K562 (cell line): ENCODE measurements around the gene ORMDL2. TPM values are rescaled to one million over a fixed set of nuclear protein-coding genes. Genes with fewer than 3 reads are reported as not detected.

Experiments used
- ATAC-seq: fragments of 200-7000 bp; cut with Tn5 transposase; 3 replicates; pipeline ENCODE4 v1.9.1; 2020; ENCODE audit warnings: moderate library complexity
- BruUV-seq: library from RNA; stranded (reverse); fragments of 400-500 nt; replicated peaks from 2 replicates; lab custom pipeline; 2021; lab: Mats Ljungman, UMichigan
- CTCF ChIA-PET: fragments of 300-600 bp; formaldehyde crosslinking; extraction: SDS; loops from one replicate; lab custom pipeline; 2021; ENCODE audit warnings: low intra/inter-chr PET ratio; lab: Yijun Ruan, JAX
- POLR2A ChIA-PET: fragments of 300-600, 350-650 bp; sonication (Branson Sonifier 250); formaldehyde crosslinking; extraction: SDS; loops from one replicate; lab custom pipeline; 2021; ENCODE audit warnings: antibody characterized with exemption, inconsistent platforms; lab: Yijun Ruan, JAX
- DNase-seq, 4 experiments: peaks; one replicate each; pipeline versions ENCODE4 v3.0.0 to v3.0.0-alpha.2; 2011 to 2018; ENCODE audit warnings: low spot score in 3 of 4, mixed read lengths in 3 of 4; ENCODE audit errors: extremely low read depth in 1 of 4
- FAIRE-seq: peaks from 2 replicates; lab custom pipeline; 2011; peaks lifted over from hg19 to GRCh38; lab: Jason Lieb, UNC
- H2AFZ ChIP-seq: 2 replicates; pipeline ENCODE4 v1.6.0; 2011; ENCODE audit warnings: low read depth, low read length, control low read depth, inconsistent platforms
- H3K27ac ChIP-seq: fragments of 200-600 bp; 3 replicates; pipeline ENCODE4 v1.8.0; 2011; ENCODE audit warnings: low read depth, mild to moderate bottlenecking, control low read depth, inconsistent platforms, low read length, moderate library complexity, mixed read lengths; ENCODE audit errors: extremely low read depth
- H3K27me3 ChIP-seq, 2 experiments: fragments of 300-600 bp in 1 of 2; 2 replicates in 1 of 2; 3 replicates in 1 of 2; pipeline versions ENCODE4 v1.6.0 to v1.8.0; 2011; ENCODE audit warnings: inconsistent platforms in 2 of 2, low read length in 2 of 2, mild to moderate bottlenecking in 1 of 2, mixed read lengths in 1 of 2, moderate library complexity in 1 of 2; ENCODE audit not compliant: control insufficient read depth in 2 of 2, insufficient read depth in 2 of 2
- H3K36me3 ChIP-seq: fragments of 300-600 bp; 3 replicates; pipeline ENCODE4 v1.8.0; 2011; ENCODE audit warnings: mild to moderate bottlenecking, low read length, inconsistent platforms; ENCODE audit not compliant: control insufficient read depth, insufficient read depth
- H3K4me1 ChIP-seq, 2 experiments: fragments of 200-600 bp in 1 of 2; replicated peaks in 1 of 2; 2 replicates in 1 of 2; 3 replicates in 1 of 2; pipeline versions ENCODE4 v1.5.1 to v1.8.0; 2011; ENCODE audit warnings: inconsistent platforms in 2 of 2, low read length in 2 of 2, mild to moderate bottlenecking in 1 of 2, mixed read lengths in 1 of 2, moderate library complexity in 1 of 2; ENCODE audit not compliant: control insufficient read depth in 2 of 2, insufficient read depth in 2 of 2
- H3K4me2 ChIP-seq: 2 replicates; pipeline ENCODE4 v1.6.1; 2011; ENCODE audit warnings: low read length, control low read depth, inconsistent platforms, mixed read lengths; ENCODE audit not compliant: insufficient read depth
- H3K4me3 ChIP-seq: fragments of 200-600 bp; sonication (generic), shearing (Covaris generic); 2 replicates; pipeline ENCODE4 v1.5.1; 2016; ENCODE audit warnings: control low read depth, inconsistent platforms
- H3K79me2 ChIP-seq: fragments of 200-600 bp; 3 replicates; pipeline ENCODE4 v1.8.0; 2011; ENCODE audit warnings: low read length, inconsistent platforms; ENCODE audit not compliant: control insufficient read depth, insufficient read depth
- H3K9ac ChIP-seq, 2 experiments: 2 replicates each; pipeline versions ENCODE4 v1.6.0 to v1.6.1; 2011; ENCODE audit warnings: low read depth in 2 of 2, low read length in 2 of 2, control low read depth in 1 of 2, inconsistent platforms in 1 of 2, mild to moderate bottlenecking in 1 of 2, mixed read lengths in 1 of 2; ENCODE audit not compliant: insufficient read depth in 1 of 2
- H3K9me1 ChIP-seq: one replicate; pipeline ENCODE4 v1.6.0; 2011; ENCODE audit warnings: inconsistent platforms, mild to moderate bottlenecking, low read length, moderate library complexity; ENCODE audit not compliant: control insufficient read depth, insufficient read depth
- H3K9me3 ChIP-seq: replicated peaks from 2 replicates; pipeline ENCODE4 v1.5.1; 2011; ENCODE audit warnings: low read depth, low read length, inconsistent platforms; ENCODE audit not compliant: control insufficient read depth, insufficient read depth
- H4K20me1 ChIP-seq: replicated peaks from 2 replicates; pipeline ENCODE4 v1.6.1; 2011; ENCODE audit warnings: low read length, inconsistent platforms, mixed read lengths; ENCODE audit not compliant: control insufficient read depth, insufficient read depth
- ATF7 ChIP-seq: fragments of 450-650 bp; IDR thresholded peaks from 2 replicates; pipeline ENCODE4 v1.7.1; 2014; ENCODE audit warnings: mild to moderate bottlenecking, moderate library complexity
- CBX3 ChIP-seq, 2 experiments: IDR thresholded peaks; 1 replicate in 1 of 2; 2 replicates in 1 of 2; pipeline ENCODE4 v1.6.1; 2012; ENCODE audit warnings: inconsistent platforms in 2 of 2, low read length in 2 of 2, borderline replicate concordance in 1 of 2, control low read depth in 1 of 2
- CBX8 ChIP-seq: fragments of 200-600 bp; sonication (generic); IDR thresholded peaks from 2 replicates; pipeline ENCODE4 v1.6.1; 2012; ENCODE audit warnings: borderline replicate concordance, mixed run types, low read depth, mild to moderate bottlenecking, moderate library complexity, mixed read lengths, low read length, control low read depth, inconsistent platforms; ENCODE audit not compliant: poor library complexity, severe bottlenecking; ENCODE audit errors: extremely low read depth
- KLF10 ChIP-seq: fragments of 250-450 bp; sonication (Bioruptor Pico); IDR thresholded peaks from 2 replicates; pipeline ENCODE4 v1.6.1; 2021; ENCODE audit warnings: matching md5 sums
- PRMT5 ChIP-seq: sonication (generic); formaldehyde crosslinking; IDR thresholded peaks from 2 replicates; pipeline ENCODE4 v1.5.0; 2020; ENCODE audit warnings: missing genetic modification reagents
- RCOR1 ChIP-seq, 2 experiments: IDR thresholded peaks; 2 replicates each; pipeline ENCODE4 v1.6.1; 2012; ENCODE audit warnings: low read depth in 2 of 2, low read length in 2 of 2, borderline replicate concordance in 1 of 2, improper control_type of control experiment in 1 of 2
- SAFB ChIP-seq: fragments of 200-400 bp; formaldehyde crosslinking; IDR thresholded peaks from 2 replicates; pipeline ENCODE4 v1.6.1; 2017; ENCODE audit warnings: low read depth, low read length, borderline replicate concordance
- SMARCE1 ChIP-seq: fragments of 450-650 bp; IDR thresholded peaks from 2 replicates; pipeline ENCODE4 v1.7.1; 2016; ENCODE audit warnings: mild to moderate bottlenecking
- WGBS: fragments of 100-300 bp; shearing (Covaris generic); methylation state at CpG from one replicate; pipeline ENCODE4 v1.1.6; 2016; ENCODE audit warnings: low coverage, mixed read lengths; ENCODE audit not compliant: insufficient coverage; ENCODE audit errors: missing lambda C conversion rate; 5-methylcytosine and 5-hydroxymethylcytosine counted together
- in situ Hi-C: fragments of 300-500 bp; cut with MboI; formaldehyde crosslinking; loops from 4 replicates; pipeline ENCODE4 v1.15.0; 2018; ENCODE audit warnings: inconsistent platforms, mixed read lengths
- intact Hi-C: fragments of 100-400 bp; cut with micrococcal nuclease; formaldehyde crosslinking; loops from 2 replicates; pipeline ENCODE4 v1.14.2; 2022
- polyA plus RNA-seq, 8 experiments: library from polyadenylated mRNA; depleted of rRNA in 4 of 8; stranded (reverse) in 5 of 8; unstranded in 3 of 8; fragments of >200 nt; fragmentation: Nextera tagmentation in 2 of 8; fragmentation: Illumina TruSeq in 1 of 8; extraction: Ambion mirVana in 2 of 8; extraction: Trizol in 1 of 8; gene quantifications; 2 replicates each; pipeline versions ENCODE4 v1.2.1 to v1.2.3, GENCODE V29; 2011 to 2014; ENCODE audit warnings: inconsistent platforms in 1 of 8, missing spikeins in 1 of 8
- total RNA-seq, 7 experiments: library from RNA; depleted of rRNA in 6 of 7; stranded (reverse); fragments of >200 nt in 6 of 7; fragmentation: Illumina TruSeq in 2 of 7; extraction: Trizol in 2 of 7; gene quantifications; 2 replicates each; pipeline versions ENCODE4 v1.2.1 to v1.2.3, GENCODE V29; 2011 to 2021; ENCODE audit warnings: low replicate concordance in 1 of 7
- TF ChIP-seq, protein P1 (sequence below): sonication (generic); formaldehyde crosslinking; IDR thresholded peaks from 2 replicates; pipeline ENCODE4 v1.8.0; 2022; ENCODE audit warnings: mild to moderate bottlenecking, missing genetic modification reagents
- TF ChIP-seq, protein P2 (sequence below), 3 experiments: IDR thresholded peaks in 2 of 3; conservative IDR thresholded peaks in 1 of 3; 2 replicates each; pipeline ENCODE4 v1.5.1; 2011 to 2012; ENCODE audit warnings: low read length in 3 of 3, mild to moderate bottlenecking in 3 of 3, control low read depth in 2 of 3, improper control_type of control experiment in 1 of 3, inconsistent platforms in 1 of 3, low read depth in 1 of 3, mixed read lengths in 1 of 3, moderate library complexity in 1 of 3; ENCODE audit not compliant: insufficient read depth in 2 of 3
- TF ChIP-seq, protein P3 (sequence below): fragments of 150-350 bp; conservative IDR thresholded peaks from 2 replicates; pipeline ENCODE4 v1.6.1; 2014; ENCODE audit warnings: low read length

Gene ORMDL2
- total and polyA plus RNA-seq, 9 of the 15 experiments (the other 6 are each of a cell fraction or from before 2014, with no cell fraction given): 9.9 to 113 (median 34.4) TPM

DNA sequence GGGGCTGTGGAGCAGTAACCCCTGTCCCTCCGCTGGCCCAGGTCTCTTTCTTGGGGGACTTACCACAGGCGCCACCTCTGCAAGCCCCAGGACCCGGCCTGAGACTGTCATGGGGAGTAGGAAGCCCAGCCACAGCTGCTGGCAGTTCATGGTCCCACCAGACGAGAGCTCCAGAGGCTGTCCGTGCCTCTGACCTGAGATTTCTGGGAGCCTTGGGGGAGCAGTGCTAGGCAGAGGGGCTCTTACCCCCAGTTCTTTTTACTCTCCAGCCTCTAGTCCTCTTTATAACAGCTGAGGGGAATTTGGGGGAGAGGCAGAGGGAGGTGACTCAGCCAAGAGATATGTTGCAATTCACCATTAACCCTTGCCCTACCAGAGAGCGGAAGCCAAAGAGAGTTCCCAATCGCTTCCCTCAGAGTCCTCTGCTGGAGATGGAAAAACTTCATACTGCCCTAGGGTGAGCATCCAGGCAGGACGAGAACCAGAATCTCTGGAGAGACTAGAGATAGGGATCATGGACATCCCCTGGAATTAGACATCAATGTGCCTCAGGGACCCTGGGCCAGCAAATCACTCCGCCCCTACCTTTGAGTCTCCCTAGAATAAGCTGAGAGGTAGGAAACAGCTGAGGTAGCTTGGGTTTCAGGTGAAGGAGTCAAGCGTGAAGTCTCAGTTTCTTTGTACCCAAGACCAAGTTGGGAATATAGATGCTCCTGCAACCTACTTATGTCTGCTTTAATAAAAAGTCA is 25.0 kb downstream of the ORMDL2 start, which contains the start of gene MMP19:
MMP19 (minus strand) TSS at position 256 of the 749 bp plus-strand sequence; CDS start at position 150, 106 bp downstream.
- no TSS peak for BruUV-seq
- H3K4me1 ChIP-seq: peaks cover 15 to 23% of the 10 kb centered on the region in 2 experiments
- ChIA-PET CTCF (no interaction called here), POLR2A (interaction anchor here (0.6 to 1.8 kb wide), 3 partner anchors 13 to 88 kb away, joined by 4 to 17 read pairs (median 4); partner anchors contain the start of gene DNAJC14)
- ATAC-seq (peak; percentile 82), FAIRE-seq (peak; percentile 88), DNase-seq (peak; percentile 57 to 74 (median 66))
- H3K9me3 ChIP-seq: no peaks in the 10 kb centered on the region
- intact Hi-C loops (no loop called here), in situ Hi-C loops (no loop called here)
- peak within 1 kb of the TSS; percentile 34 for H3K4me3 ChIP-seq
- H3K9me1 ChIP-seq: no peaks in the 10 kb centered on the region
- peak within 1 kb of the TSS; percentile 31; the same call in 1 of the 3 replicates for H3K27ac ChIP-seq
- no peaks in the 10 kb centered on the region for H3K79me2 ChIP-seq
- no peaks in the 10 kb centered on the region for H3K36me3 ChIP-seq
- H3K27me3 ChIP-seq: no peaks in the 10 kb centered on the region
- H3K9ac ChIP-seq: peak within 1 kb of the TSS; percentile 66 to 83; a peak in 3 of 4 replicates
- peak within 1 kb of the TSS; percentile 74 for H3K4me2 ChIP-seq
- peak within 1 kb of the TSS; percentile 83 for H2AFZ ChIP-seq
- WGBS: 18% methylated on average over 9 of the region's 10 CpGs
- no peaks in the 10 kb centered on the region for H4K20me1 ChIP-seq
- TF ChIP-seq CBX3 (IDR thresholded peaks at IDR 0.05; ENCODE audit: borderline replicate concordance in 1 of 2, low read length in 2 of 2): 0 out of 3 replicates have a peak, but pooled peaks of 1 of the 2 experiments have one; percentile 64
- peak; percentile 88 for TF ChIP-seq SMARCE1
- TF ChIP-seq SAFB: no peak
- TF ChIP-seq KLF10: no peak
- TF ChIP-seq, protein P1, sequence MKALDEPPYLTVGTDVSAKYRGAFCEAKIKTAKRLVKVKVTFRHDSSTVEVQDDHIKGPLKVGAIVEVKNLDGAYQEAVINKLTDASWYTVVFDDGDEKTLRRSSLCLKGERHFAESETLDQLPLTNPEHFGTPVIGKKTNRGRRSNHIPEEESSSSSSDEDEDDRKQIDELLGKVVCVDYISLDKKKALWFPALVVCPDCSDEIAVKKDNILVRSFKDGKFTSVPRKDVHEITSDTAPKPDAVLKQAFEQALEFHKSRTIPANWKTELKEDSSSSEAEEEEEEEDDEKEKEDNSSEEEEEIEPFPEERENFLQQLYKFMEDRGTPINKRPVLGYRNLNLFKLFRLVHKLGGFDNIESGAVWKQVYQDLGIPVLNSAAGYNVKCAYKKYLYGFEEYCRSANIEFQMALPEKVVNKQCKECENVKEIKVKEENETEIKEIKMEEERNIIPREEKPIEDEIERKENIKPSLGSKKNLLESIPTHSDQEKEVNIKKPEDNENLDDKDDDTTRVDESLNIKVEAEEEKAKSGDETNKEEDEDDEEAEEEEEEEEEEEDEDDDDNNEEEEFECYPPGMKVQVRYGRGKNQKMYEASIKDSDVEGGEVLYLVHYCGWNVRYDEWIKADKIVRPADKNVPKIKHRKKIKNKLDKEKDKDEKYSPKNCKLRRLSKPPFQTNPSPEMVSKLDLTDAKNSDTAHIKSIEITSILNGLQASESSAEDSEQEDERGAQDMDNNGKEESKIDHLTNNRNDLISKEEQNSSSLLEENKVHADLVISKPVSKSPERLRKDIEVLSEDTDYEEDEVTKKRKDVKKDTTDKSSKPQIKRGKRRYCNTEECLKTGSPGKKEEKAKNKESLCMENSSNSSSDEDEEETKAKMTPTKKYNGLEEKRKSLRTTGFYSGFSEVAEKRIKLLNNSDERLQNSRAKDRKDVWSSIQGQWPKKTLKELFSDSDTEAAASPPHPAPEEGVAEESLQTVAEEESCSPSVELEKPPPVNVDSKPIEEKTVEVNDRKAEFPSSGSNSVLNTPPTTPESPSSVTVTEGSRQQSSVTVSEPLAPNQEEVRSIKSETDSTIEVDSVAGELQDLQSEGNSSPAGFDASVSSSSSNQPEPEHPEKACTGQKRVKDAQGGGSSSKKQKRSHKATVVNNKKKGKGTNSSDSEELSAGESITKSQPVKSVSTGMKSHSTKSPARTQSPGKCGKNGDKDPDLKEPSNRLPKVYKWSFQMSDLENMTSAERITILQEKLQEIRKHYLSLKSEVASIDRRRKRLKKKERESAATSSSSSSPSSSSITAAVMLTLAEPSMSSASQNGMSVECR (CRISPR knock-in tag): 0 out of 2 replicates have a peak, but pooled peaks have one; percentile 25
- TF ChIP-seq PRMT5 (CRISPR knock-in tag): no peak
- TF ChIP-seq, protein P2, sequence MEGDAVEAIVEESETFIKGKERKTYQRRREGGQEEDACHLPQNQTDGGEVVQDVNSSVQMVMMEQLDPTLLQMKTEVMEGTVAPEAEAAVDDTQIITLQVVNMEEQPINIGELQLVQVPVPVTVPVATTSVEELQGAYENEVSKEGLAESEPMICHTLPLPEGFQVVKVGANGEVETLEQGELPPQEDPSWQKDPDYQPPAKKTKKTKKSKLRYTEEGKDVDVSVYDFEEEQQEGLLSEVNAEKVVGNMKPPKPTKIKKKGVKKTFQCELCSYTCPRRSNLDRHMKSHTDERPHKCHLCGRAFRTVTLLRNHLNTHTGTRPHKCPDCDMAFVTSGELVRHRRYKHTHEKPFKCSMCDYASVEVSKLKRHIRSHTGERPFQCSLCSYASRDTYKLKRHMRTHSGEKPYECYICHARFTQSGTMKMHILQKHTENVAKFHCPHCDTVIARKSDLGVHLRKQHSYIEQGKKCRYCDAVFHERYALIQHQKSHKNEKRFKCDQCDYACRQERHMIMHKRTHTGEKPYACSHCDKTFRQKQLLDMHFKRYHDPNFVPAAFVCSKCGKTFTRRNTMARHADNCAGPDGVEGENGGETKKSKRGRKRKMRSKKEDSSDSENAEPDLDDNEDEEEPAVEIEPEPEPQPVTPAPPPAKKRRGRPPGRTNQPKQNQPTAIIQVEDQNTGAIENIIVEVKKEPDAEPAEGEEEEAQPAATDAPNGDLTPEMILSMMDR (IDR thresholded peaks at IDR 0.05 in 2 of 3, conservative IDR thresholded peaks at IDR 0.05 in 1 of 3; ENCODE audit: insufficient read depth in 2 of 3, low read depth in 1 of 3, low read length in 3 of 3): 0 out of 6 replicates have a peak, but pooled peaks of 1 of the 3 experiments have one; percentile 0
- no peak for TF ChIP-seq CBX8
- peak in 1 of 2 experiments; percentile 20; a peak in 1 of 4 replicates for TF ChIP-seq RCOR1 (IDR thresholded peaks at IDR 0.05; ENCODE audit: borderline replicate concordance in 1 of 2, low read depth in 2 of 2, low read length in 2 of 2)
- TF ChIP-seq, protein P3, sequence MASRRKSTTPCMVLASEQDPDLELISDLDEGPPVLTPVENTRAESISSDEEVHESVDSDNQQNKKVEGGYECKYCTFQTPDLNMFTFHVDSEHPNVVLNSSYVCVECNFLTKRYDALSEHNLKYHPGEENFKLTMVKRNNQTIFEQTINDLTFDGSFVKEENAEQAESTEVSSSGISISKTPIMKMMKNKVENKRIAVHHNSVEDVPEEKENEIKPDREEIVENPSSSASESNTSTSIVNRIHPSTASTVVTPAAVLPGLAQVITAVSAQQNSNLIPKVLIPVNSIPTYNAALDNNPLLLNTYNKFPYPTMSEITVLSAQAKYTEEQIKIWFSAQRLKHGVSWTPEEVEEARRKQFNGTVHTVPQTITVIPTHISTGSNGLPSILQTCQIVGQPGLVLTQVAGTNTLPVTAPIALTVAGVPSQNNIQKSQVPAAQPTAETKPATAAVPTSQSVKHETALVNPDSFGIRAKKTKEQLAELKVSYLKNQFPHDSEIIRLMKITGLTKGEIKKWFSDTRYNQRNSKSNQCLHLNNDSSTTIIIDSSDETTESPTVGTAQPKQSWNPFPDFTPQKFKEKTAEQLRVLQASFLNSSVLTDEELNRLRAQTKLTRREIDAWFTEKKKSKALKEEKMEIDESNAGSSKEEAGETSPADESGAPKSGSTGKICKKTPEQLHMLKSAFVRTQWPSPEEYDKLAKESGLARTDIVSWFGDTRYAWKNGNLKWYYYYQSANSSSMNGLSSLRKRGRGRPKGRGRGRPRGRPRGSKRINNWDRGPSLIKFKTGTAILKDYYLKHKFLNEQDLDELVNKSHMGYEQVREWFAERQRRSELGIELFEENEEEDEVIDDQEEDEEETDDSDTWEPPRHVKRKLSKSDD: no peak
- TF ChIP-seq ATF7: peak; percentile 58
